H1 (cell line): Measurements from ENCODE around the gene PIM1. TPM values are rescaled to one million over a fixed set of nuclear protein-coding genes. Genes with fewer than 3 reads are reported as not detected.
A peak's percentile ranks its signal among the peaks of the same experiment; 100 is the strongest.

Source experiments
- CTCF ChIA-PET: fragments of 300-600 bp; sonication (Branson Sonifier 250); formaldehyde crosslinking; loops from one replicate; lab custom pipeline; 2021; ENCODE audit not compliant: partially characterized antibody; lab: Charles Lee
- POLR2A ChIA-PET: fragments of 300-600 bp; sonication (Branson Sonifier 250); formaldehyde crosslinking; loops from one replicate; lab custom pipeline; 2021; ENCODE audit warnings: inconsistent platforms; ENCODE audit not compliant: partially characterized antibody; lab: Charles Lee
- DNase-seq, 2 experiments: peaks; one replicate each; pipeline versions ENCODE4 v3.0.0 to v3.0.0-alpha.2; 2010 to 2022; ENCODE audit warnings: low spot score in 2 of 2, low read depth in 1 of 2, mixed read lengths in 1 of 2
- FAIRE-seq: peaks from 2 replicates; lab custom pipeline; 2011; peaks lifted over from hg19 to GRCh38; lab: Jason Lieb, UNC
- H2AFZ ChIP-seq: 2 replicates; pipeline ENCODE4 v1.8.1; 2012; ENCODE audit warnings: low read length, inconsistent platforms
- H2AK5ac ChIP-seq: 2 replicates; pipeline ENCODE4 v1.6.1; 2013; ENCODE audit warnings: low read depth, low read length
- H2BK120ac ChIP-seq: replicated peaks from 2 replicates; pipeline ENCODE3; 2013; ENCODE audit warnings: low read depth, low read length, inconsistent platforms
- H2BK12ac ChIP-seq: 2 replicates; pipeline ENCODE4 v1.6.1; 2013; ENCODE audit warnings: low read depth, low read length
- H2BK15ac ChIP-seq: 2 replicates; pipeline ENCODE4 v1.6.1; 2013; ENCODE audit warnings: low read length
- H2BK20ac ChIP-seq: 2 replicates; pipeline ENCODE4 v1.6.1; 2013; ENCODE audit warnings: low read length
- H2BK5ac ChIP-seq: 2 replicates; pipeline ENCODE4 v1.6.1; 2013; ENCODE audit warnings: low read depth, low read length
- H3K14ac ChIP-seq: 2 replicates; pipeline ENCODE4 v1.6.1; 2013; ENCODE audit warnings: inconsistent platforms; ENCODE audit not compliant: insufficient read length
- H3K18ac ChIP-seq: 2 replicates; pipeline ENCODE4 v1.6.1; 2013; ENCODE audit warnings: low read length; ENCODE audit errors: extremely low read depth
- H3K23ac ChIP-seq: 2 replicates; pipeline ENCODE4 v1.6.1; 2013; ENCODE audit warnings: inconsistent platforms; ENCODE audit not compliant: insufficient read length
- H3K23me2 ChIP-seq: 2 replicates; pipeline ENCODE4 v1.6.1; 2013; ENCODE audit warnings: low read depth, low read length
- H3K27ac ChIP-seq: 2 replicates; pipeline ENCODE4 v1.6.1; 2011; ENCODE audit warnings: low read depth, low read length, inconsistent platforms
- H3K27me3 ChIP-seq, 4 experiments: replicated peaks in 1 of 4; 1 replicate in 1 of 4; 2 replicates in 3 of 4; pipeline versions ENCODE4 v1.6.1 to v1.8.1; 2011 to 2013; ENCODE audit warnings: low read length in 3 of 4, mild to moderate bottlenecking in 3 of 4, inconsistent platforms in 2 of 4, mixed read lengths in 2 of 4, moderate library complexity in 1 of 4; ENCODE audit not compliant: control insufficient read depth in 3 of 4, insufficient read depth in 3 of 4; ENCODE audit errors: extremely low read depth in 1 of 4
- H3K36me3 ChIP-seq, 4 experiments: 2 replicates each; pipeline versions ENCODE4 v1.6.1 to v1.8.1; 2011 to 2013; ENCODE audit warnings: mild to moderate bottlenecking in 4 of 4, low read length in 3 of 4, moderate library complexity in 2 of 4, control low read depth in 1 of 4, inconsistent platforms in 1 of 4; ENCODE audit not compliant: insufficient read depth in 4 of 4, control insufficient read depth in 2 of 4
- H3K4ac ChIP-seq: replicated peaks from 2 replicates; pipeline ENCODE3; 2013; ENCODE audit warnings: low read length, low read depth, mixed read lengths, inconsistent platforms; ENCODE audit not compliant: insufficient read length
- H3K4me1 ChIP-seq, 4 experiments: replicated peaks in 1 of 4; 1 replicate in 1 of 4; 2 replicates in 3 of 4; pipeline versions ENCODE4 v1.6.1 to v1.8.1; 2011 to 2013; ENCODE audit warnings: low read length in 3 of 4, inconsistent platforms in 2 of 4, mixed read lengths in 1 of 4; ENCODE audit not compliant: insufficient read depth in 4 of 4, control insufficient read depth in 3 of 4
- H3K4me2 ChIP-seq, 2 experiments: 2 replicates each; pipeline versions ENCODE4 v1.6.1 to v1.8.1; 2011 to 2013; ENCODE audit warnings: low read depth in 2 of 2, low read length in 2 of 2, control low read depth in 1 of 2, inconsistent platforms in 1 of 2, mild to moderate bottlenecking in 1 of 2; ENCODE audit not compliant: insufficient read depth in 1 of 2
- H3K4me3 ChIP-seq, 4 experiments: fragments of 200-600, 300-600 bp in 1 of 4; sonication (generic), shearing (Covaris generic), sonication (Bioruptor Twin) in 1 of 4; 2 replicates each; pipeline versions ENCODE4 v1.5.1 to v1.8.1; 2011 to 2016; ENCODE audit warnings: low read length in 4 of 4, low read depth in 3 of 4, control low read depth in 2 of 4, inconsistent platforms in 2 of 4, mild to moderate bottlenecking in 2 of 4, mixed read lengths in 1 of 4, moderate library complexity in 1 of 4; ENCODE audit not compliant: insufficient read depth in 2 of 4; ENCODE audit errors: extremely low read depth in 1 of 4
- H3K56ac ChIP-seq: replicated peaks from 2 replicates; pipeline ENCODE3; 2013; ENCODE audit warnings: low read depth, mild to moderate bottlenecking, mixed read lengths, low read length, inconsistent platforms; ENCODE audit not compliant: insufficient read length
- H3K79me1 ChIP-seq: 2 replicates; pipeline ENCODE4 v1.6.1; 2013; ENCODE audit warnings: low read depth, low read length, control low read depth
- H3K79me2 ChIP-seq, 2 experiments: 2 replicates each; pipeline versions ENCODE4 v1.6.1 to v1.8.1; 2012 to 2013; ENCODE audit warnings: low read length in 2 of 2, mild to moderate bottlenecking in 2 of 2, inconsistent platforms in 1 of 2; ENCODE audit not compliant: insufficient read depth in 2 of 2, control insufficient read depth in 1 of 2
- H3K9ac ChIP-seq, 4 experiments: replicated peaks in 1 of 4; 1 replicate in 1 of 4; 2 replicates in 3 of 4; pipeline versions ENCODE4 v1.6.1 to v1.8.1; 2011 to 2013; ENCODE audit warnings: low read depth in 3 of 4, low read length in 3 of 4, control low read depth in 2 of 4, mild to moderate bottlenecking in 2 of 4, moderate library complexity in 2 of 4, inconsistent platforms in 1 of 4; ENCODE audit errors: extremely low read depth in 1 of 4
- H3K9me3 ChIP-seq, 2 experiments: 2 replicates each; pipeline versions ENCODE4 v1.6.1 to v1.8.1; 2012 to 2013; ENCODE audit warnings: mild to moderate bottlenecking in 2 of 2, moderate library complexity in 2 of 2, control low read depth in 1 of 2, inconsistent platforms in 1 of 2, low read depth in 1 of 2, low read length in 1 of 2, mixed read lengths in 1 of 2; ENCODE audit not compliant: insufficient read depth in 2 of 2
- H4K20me1 ChIP-seq, 2 experiments: replicated peaks in 1 of 2; 2 replicates each; pipeline versions ENCODE3 to v1.8.1; 2011 to 2013; ENCODE audit warnings: inconsistent platforms in 2 of 2, low read length in 2 of 2, mild to moderate bottlenecking in 1 of 2; ENCODE audit not compliant: insufficient read depth in 2 of 2, control insufficient read depth in 1 of 2
- H4K5ac ChIP-seq: 2 replicates; pipeline ENCODE4 v1.6.1; 2013; ENCODE audit warnings: low read length, low read depth, mixed read lengths, inconsistent platforms; ENCODE audit not compliant: insufficient read length
- H4K8ac ChIP-seq: 2 replicates; pipeline ENCODE4 v1.8.0; 2013; ENCODE audit warnings: mild to moderate bottlenecking, moderate library complexity, low read length, inconsistent platforms; ENCODE audit not compliant: insufficient read depth; ENCODE audit errors: extremely low read depth
- H4K91ac ChIP-seq: replicated peaks from 2 replicates; pipeline ENCODE3; 2013; ENCODE audit warnings: low read length, mixed read lengths, inconsistent platforms; ENCODE audit not compliant: insufficient read length
- ASH2L ChIP-seq: fragments of 200-600, 300-600 bp; sonication (generic); IDR thresholded peaks from one replicate; pipeline ENCODE4 v1.7.1; 2017; ENCODE audit warnings: low read length
- BRCA1 ChIP-seq: IDR thresholded peaks from 2 replicates; pipeline ENCODE4 v1.6.1; 2012; ENCODE audit warnings: low read depth, low read length, improper control_type of control experiment
- CHD2 ChIP-seq: IDR thresholded peaks from 2 replicates; pipeline ENCODE4 v1.6.1; 2012; ENCODE audit warnings: low read length, improper control_type of control experiment
- KDM1A ChIP-seq: fragments of 200-600, 300-600 bp; sonication (generic); IDR thresholded peaks from 2 replicates; pipeline ENCODE4 v1.7.1; 2016; ENCODE audit warnings: mild to moderate bottlenecking, low read length, borderline replicate concordance
- PHF8 ChIP-seq: fragments of 200-600 bp; sonication (generic); conservative IDR thresholded peaks from 2 replicates; pipeline ENCODE4 v1.7.1; 2012; ENCODE audit warnings: low read depth, mild to moderate bottlenecking, inconsistent platforms, low read length, moderate library complexity
- RAD21 ChIP-seq, 2 experiments: IDR thresholded peaks in 1 of 2; conservative IDR thresholded peaks in 1 of 2; 2 replicates each; pipeline ENCODE4 v1.6.1; 2011; ENCODE audit warnings: low read depth in 2 of 2, low read length in 2 of 2, improper control_type of control experiment in 1 of 2, inconsistent platforms in 1 of 2, mild to moderate bottlenecking in 1 of 2, moderate library complexity in 1 of 2
- WGBS, 2 experiments: shearing (Covaris generic) in 1 of 2; methylation state at CpG; one replicate each; pipeline versions ENCODE4 v1.1.6 to v1.1.7; 2013 to 2015; ENCODE audit warnings: low lambda C conversion rate in 2 of 2, mixed read lengths in 2 of 2, inconsistent platforms in 1 of 2, low coverage in 1 of 2, missing lambda C conversion rate in 1 of 2; ENCODE audit not compliant: insufficient replicate concordance in 2 of 2, insufficient coverage in 1 of 2, insufficient read length in 1 of 2; ENCODE audit errors: extremely low coverage in 1 of 2, missing lambda C conversion rate in 1 of 2; 5-methylcytosine and 5-hydroxymethylcytosine counted together
- polyA plus RNA-seq, 7 experiments: library from polyadenylated mRNA; depleted of rRNA in 3 of 7; stranded (reverse) in 5 of 7; unstranded in 2 of 7; fragments of >200 nt in 5 of 7; fragments of 200-250 nt in 2 of 7; gene quantifications; 1 replicate in 5 of 7; 2 replicates in 1 of 7; 4 replicates in 1 of 7; pipeline versions ENCODE4 v1.2.1 to v1.2.3, GENCODE V29; 2011 to 2013; ENCODE audit warnings: missing spikeins in 2 of 7, mixed read lengths in 2 of 7
- total RNA-seq: library from RNA; stranded (reverse); fragmentation: NEBNext Ultra II Directional; extraction: Animal tissue kit (Norgen Biotek cat#: 25700); gene quantifications from 2 replicates; pipeline ENCODE4 v1.2.1, GENCODE V29; 2021
- TF ChIP-seq, protein P1 (sequence below): IDR thresholded peaks from 2 replicates; pipeline ENCODE4 v1.6.1; 2012; ENCODE audit warnings: low read length, inconsistent platforms

The PIM1 gene
- total and polyA plus RNA-seq, 2 of the 8 experiments (the other 6 are each of a cell fraction or from before 2014, with no cell fraction given) = 25.5 to 94.9 TPM

- FAIRE-seq = no peak
- CTCF ChIA-PET = interaction anchor here (0.6 to 1.8 kb wide), 2 partner anchors 55 to 59 kb away, joined by 3 read pairs; no protein-coding TSS in a partner anchor
These were observed 23.2 kb upstream of the PIM1 start for GRCh38 chr6:37146735-37147157.

More at GRCh38 chr6:37146735-37147157, 23.2 kb upstream of the PIM1 start:
- H3K23me2 ChIP-seq = peaks cover 4% of the 10 kb centered on the region
- TF ChIP-seq, protein P1, sequence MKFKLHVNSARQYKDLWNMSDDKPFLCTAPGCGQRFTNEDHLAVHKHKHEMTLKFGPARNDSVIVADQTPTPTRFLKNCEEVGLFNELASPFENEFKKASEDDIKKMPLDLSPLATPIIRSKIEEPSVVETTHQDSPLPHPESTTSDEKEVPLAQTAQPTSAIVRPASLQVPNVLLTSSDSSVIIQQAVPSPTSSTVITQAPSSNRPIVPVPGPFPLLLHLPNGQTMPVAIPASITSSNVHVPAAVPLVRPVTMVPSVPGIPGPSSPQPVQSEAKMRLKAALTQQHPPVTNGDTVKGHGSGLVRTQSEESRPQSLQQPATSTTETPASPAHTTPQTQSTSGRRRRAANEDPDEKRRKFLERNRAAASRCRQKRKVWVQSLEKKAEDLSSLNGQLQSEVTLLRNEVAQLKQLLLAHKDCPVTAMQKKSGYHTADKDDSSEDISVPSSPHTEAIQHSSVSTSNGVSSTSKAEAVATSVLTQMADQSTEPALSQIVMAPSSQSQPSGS = no peak
- TF ChIP-seq PHF8 (no peak), CHD2 (no peak), ASH2L (no peak), KDM1A (no peak), RAD21 (IDR thresholded peaks at IDR 0.05 in 1 of 2, conservative IDR thresholded peaks at IDR 0.05 in 1 of 2; ENCODE audit: low read depth in 2 of 2, low read length in 2 of 2) (no peak), BRCA1 (no peak)
- H3K27ac ChIP-seq = no peak overlapping the region
- DNase-seq = no peak
- no peak overlapping the region for H3K56ac ChIP-seq
- no peak overlapping the region for H3K4ac ChIP-seq
- H2AK5ac ChIP-seq = no peak overlapping the region
- H2BK5ac ChIP-seq = peak overlapping the region; percentile 66; the same call in 1 of the 2 replicates
- no peaks in the 10 kb centered on the region for H3K27me3 ChIP-seq
- H4K8ac ChIP-seq = no peak overlapping the region
- no peak overlapping the region for H3K4me3 ChIP-seq
- H2AFZ ChIP-seq = no peak overlapping the region
- H3K36me3 ChIP-seq = no peaks in the 10 kb centered on the region
- H3K9me3 ChIP-seq = no peaks in the 10 kb centered on the region
- H3K14ac ChIP-seq = no peak overlapping the region
- no peak overlapping the region; the same call in 1 of the 2 replicates for H2BK12ac ChIP-seq
- no peak overlapping the region for H2BK120ac ChIP-seq
- no peaks in the 10 kb centered on the region for H3K79me1 ChIP-seq
- H4K20me1 ChIP-seq = no peaks in the 10 kb centered on the region
- 93% methylated on average over 7 of the region's 7 CpGs; no CpG with 5 or more reads in 1 of the 2 experiments for WGBS, 2 experiments
- no peak overlapping the region for H3K18ac ChIP-seq
- H3K79me2 ChIP-seq = no peaks in the 10 kb centered on the region
- H3K4me1 ChIP-seq = peaks cover 1 to 19% (median 9%) of the 10 kb centered on the region in 4 experiments; a peak in 6 of 7 replicates
- H3K23ac ChIP-seq = no peak overlapping the region
- POLR2A ChIA-PET = interaction anchor here (0.6 to 2.6 kb wide), 8 partner anchors 9 to 113 kb away, joined by 3 to 11 read pairs (median 3); no protein-coding TSS in a partner anchor
- H4K91ac ChIP-seq = no peak overlapping the region
- no peak overlapping the region for H3K4me2 ChIP-seq
- no peak overlapping the region for H2BK20ac ChIP-seq
- no peak overlapping the region for H2BK15ac ChIP-seq
- no peak overlapping the region for H3K9ac ChIP-seq
- no peak overlapping the region for H4K5ac ChIP-seq
